Left ventricle myocardium inferior (tissue), 1 donor: Measurements from ENCODE around the gene MAP1LC3B. TPM values are rescaled to one million over a fixed set of nuclear protein-coding genes. Genes with fewer than 3 reads are reported as not detected.

Experiments used
- DNase-seq: peaks from one replicate; pipeline ENCODE4 v3.0.0-alpha.2; 2020
- H3K27ac ChIP-seq: fragments of 200-600 bp; replicated peaks from 2 replicates; pipeline ENCODE4 v1.8.0; 2021
- H3K27me3 ChIP-seq: fragments of 200-600 bp; 2 replicates; pipeline ENCODE4 v1.8.0; 2021; ENCODE audit warnings: low read depth
- H3K36me3 ChIP-seq: fragments of 200-600 bp; 2 replicates; pipeline ENCODE4 v1.8.0; 2021
- H3K4me1 ChIP-seq: fragments of 200-600 bp; 2 replicates; pipeline ENCODE4 v1.8.0; 2021
- H3K4me3 ChIP-seq: fragments of 200-600 bp; 2 replicates; pipeline ENCODE4 v1.8.0; 2021; ENCODE audit warnings: mild to moderate bottlenecking, moderate library complexity
- H3K9me3 ChIP-seq: fragments of 200-600 bp; replicated peaks from 2 replicates; pipeline ENCODE4 v1.8.0; 2021
- intact Hi-C: fragments of 100-400 bp; cut with micrococcal nuclease; formaldehyde crosslinking; loops from one replicate; pipeline ENCODE4 v1.11.0; 2022
- total RNA-seq: library from RNA; stranded (reverse); fragmentation: NEBNext Ultra II Directional; extraction: Animal tissue kit (Norgen Biotek cat#: 25700); gene quantifications from one replicate; pipeline ENCODE4 v1.2.1, GENCODE V29; 2021
- TF ChIP-seq, protein P1 (sequence below): fragments of 200-600 bp; IDR thresholded peaks from 2 replicates; pipeline ENCODE4 v1.8.0; 2021; ENCODE audit warnings: antibody characterized with exemption, mild to moderate bottlenecking, borderline replicate concordance
- donor health status: DM: no; HTN: yes; CAD: no; lungs with severe emphysema.

The MAP1LC3B gene
- total RNA-seq, 1 donor from 2014 or later, result 131 TPM

DNA sequence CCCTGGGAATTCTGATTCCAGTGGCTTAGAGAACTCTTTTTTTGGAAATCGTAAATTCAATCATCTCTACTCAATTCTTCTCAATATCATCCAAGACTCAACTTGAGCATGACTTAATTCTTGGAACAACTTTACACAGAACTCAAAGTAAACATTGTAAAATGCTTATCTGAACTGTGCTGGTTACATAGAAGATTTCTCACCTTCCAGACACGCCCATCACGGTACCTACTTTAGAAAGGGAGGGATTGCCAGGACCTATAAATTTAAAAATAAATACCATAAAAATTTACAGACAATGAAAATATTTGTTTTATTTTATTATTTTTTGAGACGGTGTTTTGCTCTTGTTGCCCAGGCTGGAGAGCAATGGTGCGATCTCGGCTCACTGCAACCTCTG, 26.5 kb downstream of the MAP1LC3B start:
- Histone ChIP-seq H3K27ac (no peak overlapping the region), H3K4me3 (no peak overlapping the region), H3K4me1 (peaks cover 6% of the 10 kb centered on the region), H3K9me3 (no peaks in the 10 kb centered on the region), H3K36me3 (peaks cover 94% of the 10 kb centered on the region), H3K27me3 (no peaks in the 10 kb centered on the region)
- TF ChIP-seq, protein P1, sequence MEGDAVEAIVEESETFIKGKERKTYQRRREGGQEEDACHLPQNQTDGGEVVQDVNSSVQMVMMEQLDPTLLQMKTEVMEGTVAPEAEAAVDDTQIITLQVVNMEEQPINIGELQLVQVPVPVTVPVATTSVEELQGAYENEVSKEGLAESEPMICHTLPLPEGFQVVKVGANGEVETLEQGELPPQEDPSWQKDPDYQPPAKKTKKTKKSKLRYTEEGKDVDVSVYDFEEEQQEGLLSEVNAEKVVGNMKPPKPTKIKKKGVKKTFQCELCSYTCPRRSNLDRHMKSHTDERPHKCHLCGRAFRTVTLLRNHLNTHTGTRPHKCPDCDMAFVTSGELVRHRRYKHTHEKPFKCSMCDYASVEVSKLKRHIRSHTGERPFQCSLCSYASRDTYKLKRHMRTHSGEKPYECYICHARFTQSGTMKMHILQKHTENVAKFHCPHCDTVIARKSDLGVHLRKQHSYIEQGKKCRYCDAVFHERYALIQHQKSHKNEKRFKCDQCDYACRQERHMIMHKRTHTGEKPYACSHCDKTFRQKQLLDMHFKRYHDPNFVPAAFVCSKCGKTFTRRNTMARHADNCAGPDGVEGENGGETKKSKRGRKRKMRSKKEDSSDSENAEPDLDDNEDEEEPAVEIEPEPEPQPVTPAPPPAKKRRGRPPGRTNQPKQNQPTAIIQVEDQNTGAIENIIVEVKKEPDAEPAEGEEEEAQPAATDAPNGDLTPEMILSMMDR, result no peak
- intact Hi-C loops, result no loop called here
- DNase-seq, result no peak

DNA sequence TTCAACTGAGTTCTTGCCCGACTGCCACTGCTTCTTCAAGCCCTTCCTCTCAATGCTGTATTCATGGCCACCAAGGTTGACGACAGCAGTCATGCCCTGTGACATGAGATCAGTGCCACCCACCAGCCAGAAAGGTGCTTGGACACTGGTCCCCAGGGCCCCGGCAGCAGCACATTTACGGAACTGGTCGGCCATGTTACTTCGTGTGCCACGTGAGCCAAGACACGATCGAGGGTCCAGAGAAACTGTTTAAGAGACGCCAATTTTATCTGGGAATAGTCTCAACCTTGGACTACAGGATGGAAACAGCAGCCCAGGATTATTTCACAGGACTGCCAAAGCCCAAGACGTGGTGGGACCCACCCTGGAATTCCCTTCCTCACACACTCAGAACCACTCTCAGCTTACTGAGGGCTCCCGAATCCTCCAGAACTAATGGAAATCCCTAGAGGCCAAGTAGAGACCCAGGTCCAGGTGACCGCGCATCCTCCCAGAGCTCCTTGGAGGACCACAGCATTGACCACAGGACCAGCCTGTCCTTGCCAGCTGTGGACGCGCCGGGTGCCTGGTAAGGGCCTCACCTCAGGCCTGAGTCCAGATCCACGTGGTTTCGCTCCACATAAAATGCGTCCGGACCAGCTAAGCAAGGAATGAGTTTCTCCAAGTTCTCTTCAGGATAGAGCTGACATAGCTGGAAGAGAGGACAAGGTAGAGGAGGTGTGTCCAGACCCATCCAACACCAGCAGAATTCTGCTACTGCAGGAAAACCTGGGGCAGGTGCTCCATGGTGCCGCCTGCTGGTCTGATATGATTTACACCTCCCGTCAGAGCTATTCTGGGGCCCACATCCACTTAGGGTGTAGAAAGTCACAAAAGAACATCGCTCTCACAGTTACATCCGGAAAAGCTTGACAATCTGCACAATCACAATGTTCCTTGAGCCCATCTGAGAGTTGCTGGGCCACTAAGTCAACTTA, 28.2 kb downstream of the MAP1LC3B start:
- intact Hi-C loops, result loop anchor here (10.0 kb wide), 1 partner anchor 214 kb away; no protein-coding TSS in a partner anchor
- H3K9me3 ChIP-seq, result no peaks in the 10 kb centered on the region

DNA sequence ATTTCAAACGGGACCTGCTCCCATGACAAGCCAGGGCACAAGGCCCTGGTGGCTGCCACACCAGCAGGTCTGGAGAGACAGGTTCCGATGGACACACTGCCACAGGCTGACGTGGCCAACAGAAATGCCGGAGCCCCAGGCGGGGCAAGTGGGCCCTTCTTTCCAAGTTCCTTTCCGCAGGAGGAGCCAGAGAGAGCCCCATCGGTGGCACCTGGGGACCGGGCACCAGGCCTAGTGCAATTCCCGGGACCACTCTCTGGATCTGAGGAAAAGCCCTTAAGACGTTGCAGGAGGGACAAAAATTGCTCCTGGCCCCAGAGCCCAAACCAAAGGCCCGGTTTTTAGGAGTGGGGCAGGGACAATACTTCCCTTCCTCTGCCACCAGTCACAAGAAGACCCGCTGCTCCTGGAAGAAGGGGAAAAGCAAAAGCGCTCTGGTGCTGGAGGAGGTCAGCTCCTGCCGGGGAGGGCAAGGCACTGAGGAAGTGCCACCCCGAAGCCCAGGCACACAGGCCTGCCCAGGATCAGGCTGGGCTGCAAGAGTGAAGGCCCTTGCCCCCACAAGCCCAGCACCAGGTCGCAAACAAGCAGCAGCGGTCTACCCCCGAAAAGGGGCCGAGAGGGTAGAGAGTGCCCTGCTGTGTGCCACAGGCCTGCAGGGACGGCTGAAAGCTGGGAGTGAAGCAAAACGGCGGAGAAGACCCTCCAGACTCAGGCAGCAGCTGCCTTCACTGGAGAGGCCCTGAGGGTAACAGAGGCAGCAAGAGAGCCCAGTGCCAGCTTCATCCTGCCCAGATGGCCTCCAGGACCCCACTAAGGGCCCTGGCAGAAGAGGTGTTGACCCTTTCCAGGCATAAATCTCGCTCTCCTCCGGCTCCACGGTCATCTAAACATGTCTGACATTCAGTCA, 29.1 kb downstream of the MAP1LC3B start:
- intact Hi-C loops, result loop anchor here (10.0 kb wide), 1 partner anchor 214 kb away; no protein-coding TSS in a partner anchor
- Histone ChIP-seq H3K36me3 (peaks cover 73% of the 10 kb centered on the region), H3K27me3 (no peaks in the 10 kb centered on the region)

More for the DNA sequence above, 28.2 kb downstream of the MAP1LC3B start:
- no peak overlapping the region for H3K4me3 ChIP-seq
- H3K36me3 ChIP-seq, result peaks cover 82% of the 10 kb centered on the region
- DNase-seq, result no peak
- TF ChIP-seq, protein P1, result no peak
- H3K27me3 ChIP-seq, result no peaks in the 10 kb centered on the region
- H3K4me1 ChIP-seq, result peaks cover 6% of the 10 kb centered on the region
- no peak overlapping the region for H3K27ac ChIP-seq

DNA sequence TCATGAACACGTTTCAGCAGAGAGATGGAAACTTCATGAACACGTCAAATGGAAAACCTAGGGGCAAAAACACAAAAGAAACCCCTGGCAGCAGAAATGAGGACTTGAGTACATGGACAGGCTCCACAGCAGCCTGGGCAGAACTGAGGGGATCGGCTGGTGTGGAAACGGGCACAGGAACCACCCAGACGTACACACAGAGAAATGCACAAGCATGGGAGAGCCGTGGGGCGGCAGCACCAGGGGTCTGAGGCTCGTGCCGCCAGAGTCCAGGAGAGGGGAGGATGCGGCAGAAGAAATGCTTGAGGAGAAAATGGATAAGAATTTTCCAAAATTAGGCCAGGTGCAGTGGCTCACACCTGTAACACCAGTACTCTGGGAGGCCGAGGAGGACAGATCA, 30.0 kb downstream of the MAP1LC3B start:
- intact Hi-C loops, result loop anchor here (10.0 kb wide), 1 partner anchor 213 kb away; no protein-coding TSS in a partner anchor
- no peak for DNase-seq
- no peak overlapping the region for H3K27ac ChIP-seq
- peaks cover 15% of the 10 kb centered on the region for H3K4me1 ChIP-seq
- H3K9me3 ChIP-seq, result no peaks in the 10 kb centered on the region
- no peaks in the 10 kb centered on the region for H3K27me3 ChIP-seq
- H3K36me3 ChIP-seq, result peaks cover 64% of the 10 kb centered on the region
- H3K4me3 ChIP-seq, result no peak overlapping the region
- TF ChIP-seq, protein P1, result no peak

More for the DNA sequence above, 29.1 kb downstream of the MAP1LC3B start:
- no peaks in the 10 kb centered on the region for H3K9me3 ChIP-seq
- no peak overlapping the region for H3K4me3 ChIP-seq
- no peak overlapping the region for H3K27ac ChIP-seq
- TF ChIP-seq, protein P1, result no peak
- no peak for DNase-seq
- H3K4me1 ChIP-seq, result peaks cover 10% of the 10 kb centered on the region

DNA sequence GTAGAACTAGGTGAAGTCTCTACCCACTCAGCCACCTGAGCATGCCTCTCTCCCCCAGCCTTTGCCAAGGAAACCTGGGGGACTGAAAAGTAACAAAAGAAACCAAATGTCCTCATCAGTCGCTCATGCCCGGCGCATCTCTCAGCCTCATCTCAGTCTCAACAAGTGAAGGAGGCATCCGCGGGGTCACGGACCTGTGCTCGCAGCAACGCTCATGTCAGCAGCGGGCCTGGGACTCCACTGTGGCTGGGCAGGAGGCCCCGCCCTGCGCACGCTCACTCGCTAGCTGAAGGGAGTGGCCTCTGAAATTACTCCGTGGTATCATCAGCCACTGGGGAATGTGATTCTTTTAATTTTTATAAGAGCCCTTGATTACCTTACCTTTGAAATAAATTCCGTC, 31.3 kb downstream of the MAP1LC3B start:
- TF ChIP-seq, protein P1, result no peak
- no peaks in the 10 kb centered on the region for H3K9me3 ChIP-seq
- peaks cover 14% of the 10 kb centered on the region for H3K4me1 ChIP-seq
- H3K27me3 ChIP-seq, result no peaks in the 10 kb centered on the region
- H3K27ac ChIP-seq, result no peak overlapping the region
- DNase-seq, result no peak
- peaks cover 51% of the 10 kb centered on the region for H3K36me3 ChIP-seq
- no peak overlapping the region for H3K4me3 ChIP-seq
- intact Hi-C loops, result loop anchor here (10.0 kb wide), 1 partner anchor 211 kb away; no protein-coding TSS in a partner anchor
